GM19239 (cell line): ENCODE measurements around the gene DBP.

ENCODE experiments used
- DNase-seq: peaks from one replicate; pipeline ENCODE4 v3.0.0; 2011; ENCODE audit warnings: low spot score; ENCODE audit not compliant: insufficient read length
- FAIRE-seq: peaks from 2 replicates; lab custom pipeline; 2011; peaks lifted over from hg19 to GRCh38; lab: Jason Lieb, UNC

Gene DBP

GRCh38 chr19:48629599-48630295 lies 7.4 kb downstream of the DBP start:
- DNase-seq (no peak), FAIRE-seq (no peak)

- FAIRE-seq, result no peak
- no peak for DNase-seq
Observed at GRCh38 chr19:48629297-48629598, 7.9 kb downstream of the DBP start.

DNA sequence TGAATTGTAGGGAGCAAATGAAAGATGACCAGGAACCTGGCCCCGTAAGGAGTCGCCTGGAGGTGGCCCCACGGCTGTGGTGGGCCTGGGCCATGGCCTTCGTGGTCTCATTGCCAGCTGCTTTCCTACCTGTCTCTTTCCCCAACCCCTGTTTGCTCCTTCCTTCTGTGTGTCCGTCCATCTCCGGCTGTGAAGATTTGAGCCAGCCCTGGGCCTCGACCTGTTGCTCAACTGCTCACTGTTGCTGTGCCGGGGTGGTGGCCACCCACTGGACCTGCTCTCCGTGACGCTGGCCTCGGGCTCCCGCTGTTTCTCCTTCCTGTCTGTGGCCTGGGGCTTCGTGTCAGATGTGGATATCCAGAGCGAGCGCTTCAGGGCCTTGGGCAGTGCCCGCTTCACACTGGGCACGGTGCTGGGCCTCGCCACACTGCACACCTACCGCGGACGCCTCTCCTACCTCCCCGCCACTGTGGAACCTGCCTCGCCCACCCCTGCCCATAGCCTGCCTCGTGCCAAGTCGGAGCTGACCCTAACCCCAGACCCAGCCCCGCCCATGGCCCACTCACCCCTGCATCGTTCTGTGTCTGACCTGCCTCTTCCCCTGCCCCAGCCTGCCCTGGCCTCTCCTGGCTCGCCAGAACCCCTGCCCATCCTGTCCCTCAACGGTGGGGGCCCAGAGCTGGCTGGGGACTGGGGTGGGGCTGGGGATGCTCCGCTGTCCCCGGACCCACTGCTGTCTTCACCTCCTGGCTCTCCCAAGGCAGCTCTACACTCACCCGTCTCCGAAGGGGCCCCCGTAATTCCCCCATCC lies 8.5 kb downstream of the DBP start:
- no peak for DNase-seq

DNA sequence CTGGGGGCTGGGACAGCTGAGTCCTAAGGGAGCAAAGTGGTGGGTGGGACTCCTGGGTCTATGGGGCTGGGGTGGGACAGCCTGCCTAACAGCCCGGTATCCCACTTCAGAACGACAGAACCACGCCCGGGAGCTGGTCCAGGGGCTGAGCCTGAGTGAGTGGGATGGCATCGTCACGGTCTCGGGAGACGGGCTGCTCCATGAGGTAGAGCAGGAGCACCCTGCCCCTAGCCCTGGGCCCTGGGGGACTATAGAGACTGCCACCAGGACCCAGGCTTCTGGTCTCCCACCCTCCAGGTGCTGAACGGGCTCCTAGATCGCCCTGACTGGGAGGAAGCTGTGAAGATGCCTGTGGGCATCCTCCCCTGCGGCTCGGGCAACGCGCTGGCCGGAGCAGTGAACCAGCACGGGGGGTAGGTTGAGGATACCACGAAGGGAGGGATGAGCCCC lies 9.3 kb downstream of the DBP start:
- DNase-seq, result no peak
- FAIRE-seq, result no peak

More for the DNA sequence above, 8.5 kb downstream of the DBP start:
- FAIRE-seq, result no peak

GRCh38 chr19:48627201-48627864 lies 9.8 kb downstream of the DBP start:
- DNase-seq, result no peak

GRCh38 chr19:48625891-48626327 lies 11.3 kb downstream of the DBP start:
- no peak for FAIRE-seq

More at GRCh38 chr19:48627201-48627864, 9.8 kb downstream of the DBP start:
- no peak for FAIRE-seq

GRCh38 chr19:48624791-48625723 lies 12.1 kb downstream of the DBP start:
- DNase-seq (no peak), FAIRE-seq (no peak)

More at GRCh38 chr19:48625891-48626327, 11.3 kb downstream of the DBP start:
- no peak for DNase-seq

- DNase-seq, result peak; percentile 95
- peak; percentile 98 for FAIRE-seq
Observed at GRCh38 chr19:48624067-48624594, 13.0 kb downstream of the DBP start.

DNA sequence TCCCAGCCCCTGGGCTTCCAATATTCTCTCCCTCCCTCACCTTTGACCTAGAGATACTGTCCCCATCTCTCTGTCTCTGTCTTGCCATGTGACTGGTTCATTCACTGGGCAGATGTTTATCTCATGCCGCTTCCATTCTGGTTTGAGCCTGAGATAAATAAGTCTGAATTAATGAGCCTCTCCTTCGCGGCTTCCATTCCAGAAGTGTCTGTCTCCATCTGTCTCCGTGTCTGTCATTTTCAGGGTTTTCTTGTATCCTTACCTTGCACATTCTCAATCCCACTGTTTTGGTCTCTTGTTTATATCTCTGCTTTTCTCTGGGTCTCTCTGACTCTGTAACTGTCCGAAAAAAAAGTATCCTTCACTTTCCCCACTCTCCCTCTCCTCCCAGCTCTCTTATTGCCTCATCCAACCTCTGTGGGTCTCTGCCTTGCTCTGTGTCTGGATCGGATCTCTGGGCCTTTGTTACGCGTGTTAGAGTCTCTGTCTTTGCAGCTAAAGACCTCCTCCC lies 13.6 kb downstream of the DBP start:
- DNase-seq, result no peak
- FAIRE-seq, result no peak

DNA sequence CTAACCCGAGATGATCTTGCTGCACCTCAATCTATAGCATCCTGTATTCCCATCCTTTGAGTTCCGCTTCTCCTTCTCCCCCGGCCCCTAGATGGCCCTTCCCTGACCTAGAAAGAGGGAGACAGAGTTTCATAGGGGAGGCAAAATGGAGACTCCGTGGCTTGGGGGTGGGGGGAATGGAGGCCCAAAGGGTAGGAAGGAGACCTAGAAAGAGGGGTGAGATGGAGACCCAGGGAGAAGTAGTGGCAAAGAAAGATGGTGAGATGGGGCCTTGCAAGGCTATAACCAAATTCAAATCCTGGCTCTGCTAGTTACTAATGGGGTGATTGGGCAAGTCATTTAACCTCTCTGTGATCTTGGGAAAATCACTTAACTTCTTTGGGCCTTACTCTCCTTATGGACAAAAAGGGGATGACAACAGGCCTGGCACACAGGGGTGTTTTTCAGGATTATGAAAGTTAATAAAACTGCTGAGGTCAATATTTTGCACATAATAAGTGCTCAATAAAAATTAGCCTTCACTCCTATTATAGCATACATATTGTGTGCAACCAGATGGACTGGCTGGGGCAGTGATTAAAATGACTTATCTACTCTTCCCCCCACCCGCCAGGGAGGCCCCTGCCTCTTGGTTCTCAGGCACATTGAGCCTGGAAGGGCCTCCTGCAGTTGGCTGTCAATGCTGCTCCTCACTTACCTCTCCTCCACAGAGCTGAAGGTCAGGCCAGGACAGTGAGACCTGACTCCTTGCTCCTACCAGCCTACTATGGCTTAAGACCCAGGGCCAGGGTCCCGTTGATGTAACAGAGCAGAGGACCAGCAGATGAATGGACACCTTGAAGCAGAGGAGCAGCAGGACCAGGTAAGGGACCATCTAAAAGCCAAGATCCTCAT lies 17.2 kb downstream of the DBP start:
- peak; percentile 62 for FAIRE-seq
- DNase-seq, result no peak

DNA sequence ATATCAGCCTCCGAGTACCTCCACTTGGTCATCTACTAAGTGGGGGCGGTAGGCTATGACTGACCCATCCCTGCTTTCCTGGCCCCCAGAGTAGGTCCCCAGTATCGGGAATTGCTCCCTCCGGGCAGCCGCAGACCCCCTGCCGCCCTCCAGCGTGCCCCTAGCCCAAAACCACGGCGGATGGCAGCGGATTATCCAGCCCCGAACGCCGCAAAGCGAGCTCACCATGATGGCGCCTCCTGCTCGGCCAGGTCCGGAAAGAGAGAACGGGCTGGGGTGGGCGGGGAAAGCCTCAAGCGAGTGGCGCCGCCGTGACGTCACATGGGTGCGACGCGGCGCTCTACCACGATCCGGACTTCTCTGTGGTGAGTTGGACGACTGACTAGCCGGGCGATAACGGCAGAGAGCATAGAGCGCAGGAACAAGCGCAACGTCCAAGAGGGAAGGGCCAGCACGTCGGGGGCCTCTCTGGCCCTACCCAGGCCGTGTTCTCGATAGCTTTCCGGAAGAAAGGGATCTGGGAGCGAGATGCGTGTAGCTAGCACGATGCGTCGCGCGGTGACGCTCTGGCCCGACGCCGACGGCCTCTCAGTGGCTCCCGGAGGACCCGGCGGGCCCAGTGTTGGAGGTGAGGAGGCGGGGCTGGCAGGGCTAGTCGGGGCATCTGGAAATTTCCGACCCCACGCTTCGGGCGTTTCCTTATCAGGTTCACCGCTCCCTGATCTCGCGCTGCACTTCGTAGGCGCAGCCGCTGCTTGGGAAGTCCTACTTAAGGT lies 18.1 kb downstream of the DBP start, which contains the start of the genes RPL18 and SPHK2:
TSS of gene RPL18 (minus strand) at position 263 of the 776 bp plus-strand sequence. CDS start at position 228, 35 bp downstream.
TSS of gene SPHK2 (plus strand) at position 591 of the 776 bp plus-strand sequence. CDS start 1,009 bp downstream, outside the sequence.
- peak; percentile 96 for FAIRE-seq
- peak; percentile 97 for DNase-seq

- no peak for FAIRE-seq
Observed at GRCh38 chr19:48618278-48618915, 18.8 kb downstream of the DBP start.

GRCh38 chr19:48617146-48617937 lies 19.8 kb downstream of the DBP start:
- no peak for DNase-seq
- no peak for FAIRE-seq

More at GRCh38 chr19:48618278-48618915, 18.8 kb downstream of the DBP start:
- DNase-seq, result no peak

- no peak for FAIRE-seq
- no peak for DNase-seq
Observed at GRCh38 chr19:48616491-48617056, 20.6 kb downstream of the DBP start.

GRCh38 chr19:48616041-48616436 lies 21.1 kb downstream of the DBP start:
- no peak for FAIRE-seq

More at GRCh38 chr19:48616041-48616436, 21.1 kb downstream of the DBP start:
- no peak for DNase-seq
